Left kidney (tissue), 2 donors: ENCODE measurements around the gene ATXN1. TPM values are rescaled to one million over a fixed set of nuclear protein-coding genes. Genes with fewer than 3 reads are reported as not detected.

ENCODE experiments used
- DNase-seq: peaks from one replicate; pipeline ENCODE4 v3.0.0-alpha.2; 2013
- polyA plus RNA-seq: library from polyadenylated mRNA; unstranded; fragments of 120-200 nt; gene quantifications from one replicate; pipeline ENCODE4 v1.2.1, GENCODE V29; 2013; ENCODE audit not compliant: insufficient read length

Gene ATXN1
- polyA plus RNA-seq, 1 donor = 23.6 TPM

DNA sequence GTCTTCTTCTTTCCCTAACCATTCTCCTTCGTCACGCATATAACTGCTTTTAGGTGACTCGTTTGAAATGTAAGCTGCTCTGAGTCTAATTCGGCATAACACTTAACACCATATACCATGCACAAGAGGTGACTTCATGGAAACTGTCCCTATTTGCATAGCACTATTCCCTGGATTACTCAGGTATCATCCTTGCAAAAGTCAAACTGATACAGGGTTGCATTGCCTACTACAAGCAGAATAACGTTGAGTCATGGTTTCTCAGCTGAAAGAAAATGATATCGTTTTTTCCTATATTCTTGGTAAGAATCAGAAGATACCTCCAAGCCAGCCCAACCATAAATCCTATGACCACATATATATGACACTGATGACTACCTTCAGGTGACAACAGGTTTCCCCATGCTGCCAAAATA, 227.5 kb downstream of the ATXN1 start:
- DNase-seq = no peak

DNA sequence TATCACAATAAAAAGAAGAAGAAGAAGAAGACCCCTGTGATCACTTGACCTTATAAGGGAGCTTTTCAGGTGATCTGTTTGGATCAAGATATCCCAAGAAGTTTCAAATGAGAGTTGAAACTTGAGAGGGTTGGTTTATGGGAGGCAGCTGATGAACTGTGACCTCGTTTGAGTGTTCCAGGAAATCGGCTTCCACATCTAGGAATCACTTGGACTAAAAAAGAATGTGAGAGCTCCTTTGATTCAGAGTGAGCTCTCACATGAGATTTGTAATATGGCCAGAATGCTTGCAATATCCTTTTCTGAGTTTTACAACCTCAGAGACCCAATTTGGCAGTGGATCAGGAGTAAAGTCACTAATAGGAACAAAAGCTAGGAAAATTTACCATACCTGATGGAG, 228.1 kb downstream of the ATXN1 start:
- no peak for DNase-seq

DNA sequence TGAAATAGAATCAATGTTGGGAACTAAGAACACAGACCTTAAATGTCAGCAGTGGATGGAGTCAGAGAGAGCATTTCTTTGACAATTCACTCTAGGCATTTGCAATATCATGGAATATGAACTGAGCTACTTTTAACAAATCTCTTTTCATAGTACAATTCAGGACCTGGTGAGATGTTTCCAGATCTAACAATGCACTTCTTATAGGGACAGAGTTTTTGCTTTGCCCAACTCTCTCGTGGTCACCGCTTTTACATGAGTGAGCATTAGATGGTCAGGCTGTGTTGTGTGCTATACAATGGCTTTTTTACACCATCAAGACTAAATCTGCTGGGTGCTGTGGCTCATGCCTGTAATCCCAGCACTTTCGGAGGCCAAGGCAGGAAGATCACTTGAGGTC, 233.6 kb downstream of the ATXN1 start:
- DNase-seq = no peak

DNA sequence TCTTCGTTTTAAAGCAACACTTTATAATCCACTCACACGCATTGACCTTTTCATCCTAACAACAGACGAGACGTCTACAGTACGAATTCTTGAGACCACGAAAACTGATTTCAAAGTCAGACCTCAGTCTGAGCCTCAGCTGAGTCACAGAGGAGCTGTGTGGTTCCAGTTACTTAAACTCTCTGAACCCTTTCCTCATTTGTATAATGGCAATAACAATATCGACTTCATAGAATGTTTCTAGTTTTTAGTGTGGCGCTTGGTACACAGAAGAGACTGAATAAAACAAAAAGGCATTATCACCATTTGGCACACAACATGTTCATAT, 236.9 kb downstream of the ATXN1 start:
- DNase-seq = no peak

DNA sequence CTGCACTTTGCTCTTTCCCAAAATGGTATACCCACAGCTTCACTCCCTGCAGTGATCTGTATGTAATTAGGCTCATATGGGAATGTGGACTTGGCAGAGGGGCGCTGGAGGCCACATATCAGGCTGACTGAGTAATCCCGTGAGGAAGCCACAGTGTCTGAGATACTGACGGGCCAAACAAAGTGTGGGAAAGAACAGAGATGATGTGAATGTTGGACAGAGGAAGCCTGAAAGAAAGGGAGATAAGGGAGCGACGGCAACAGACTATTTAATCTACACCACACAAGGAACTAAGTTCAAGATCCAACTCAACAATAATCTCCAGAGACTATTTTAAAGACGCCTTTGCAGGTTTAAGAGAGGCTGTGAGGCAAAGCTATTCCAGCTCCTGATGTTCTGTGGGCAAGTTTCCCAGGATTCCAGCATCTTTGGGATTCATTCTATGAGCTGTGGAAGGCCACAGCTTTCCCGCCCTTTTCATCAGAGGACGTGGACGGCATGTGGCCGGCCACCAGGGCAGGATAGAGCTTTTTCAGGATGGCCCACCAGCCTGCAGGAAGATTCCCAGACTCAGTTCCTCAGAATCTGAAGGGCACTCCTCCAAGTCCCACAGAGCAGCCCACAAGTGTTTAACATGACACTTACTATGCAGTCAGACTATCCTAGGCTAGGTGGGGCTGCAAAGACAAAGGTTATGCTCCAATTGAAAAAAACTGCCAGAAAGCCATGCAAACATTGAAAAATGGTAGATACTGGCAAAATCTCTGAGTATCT, 237.5 kb downstream of the ATXN1 start:
- DNase-seq = no peak

DNA sequence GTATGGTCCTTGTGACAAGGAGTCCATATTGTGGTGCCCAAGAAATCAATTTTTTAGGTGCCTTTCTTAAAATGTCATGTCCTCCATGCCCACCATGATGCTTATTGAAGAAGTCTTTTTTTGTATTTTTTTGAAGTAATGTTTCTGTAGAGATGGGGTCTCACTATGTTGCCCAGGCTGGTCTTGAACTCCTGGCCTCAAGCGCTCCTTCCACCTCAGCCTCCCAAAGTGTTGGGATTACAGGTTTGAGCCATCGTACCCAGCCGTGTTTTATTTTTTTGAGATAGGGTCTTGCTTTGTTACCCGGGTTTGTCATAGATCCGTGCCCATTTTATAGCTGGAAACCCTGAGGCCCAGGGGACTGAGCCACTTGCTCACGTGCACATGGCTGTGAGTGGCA, 238.3 kb downstream of the ATXN1 start:
- no peak for DNase-seq

DNA sequence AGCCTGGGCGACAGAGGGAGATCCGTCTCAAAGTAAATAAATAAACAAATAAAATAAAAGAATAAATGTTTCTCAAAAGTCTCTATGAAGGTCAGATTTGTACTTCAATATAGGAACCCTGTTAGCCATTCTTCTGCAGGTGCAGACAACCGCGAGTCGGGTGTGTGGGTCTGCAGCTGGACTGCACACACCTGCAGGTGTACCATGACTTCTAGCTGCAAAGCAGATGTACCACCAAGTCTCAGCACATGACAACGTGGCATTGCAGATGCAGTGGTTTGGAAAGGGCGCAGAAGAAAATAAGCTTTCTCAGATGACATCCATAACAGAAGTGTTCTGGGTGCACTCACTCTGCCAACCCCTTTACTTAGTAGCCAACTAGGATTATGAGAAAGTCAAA, 239.7 kb downstream of the ATXN1 start:
- no peak for DNase-seq

DNA sequence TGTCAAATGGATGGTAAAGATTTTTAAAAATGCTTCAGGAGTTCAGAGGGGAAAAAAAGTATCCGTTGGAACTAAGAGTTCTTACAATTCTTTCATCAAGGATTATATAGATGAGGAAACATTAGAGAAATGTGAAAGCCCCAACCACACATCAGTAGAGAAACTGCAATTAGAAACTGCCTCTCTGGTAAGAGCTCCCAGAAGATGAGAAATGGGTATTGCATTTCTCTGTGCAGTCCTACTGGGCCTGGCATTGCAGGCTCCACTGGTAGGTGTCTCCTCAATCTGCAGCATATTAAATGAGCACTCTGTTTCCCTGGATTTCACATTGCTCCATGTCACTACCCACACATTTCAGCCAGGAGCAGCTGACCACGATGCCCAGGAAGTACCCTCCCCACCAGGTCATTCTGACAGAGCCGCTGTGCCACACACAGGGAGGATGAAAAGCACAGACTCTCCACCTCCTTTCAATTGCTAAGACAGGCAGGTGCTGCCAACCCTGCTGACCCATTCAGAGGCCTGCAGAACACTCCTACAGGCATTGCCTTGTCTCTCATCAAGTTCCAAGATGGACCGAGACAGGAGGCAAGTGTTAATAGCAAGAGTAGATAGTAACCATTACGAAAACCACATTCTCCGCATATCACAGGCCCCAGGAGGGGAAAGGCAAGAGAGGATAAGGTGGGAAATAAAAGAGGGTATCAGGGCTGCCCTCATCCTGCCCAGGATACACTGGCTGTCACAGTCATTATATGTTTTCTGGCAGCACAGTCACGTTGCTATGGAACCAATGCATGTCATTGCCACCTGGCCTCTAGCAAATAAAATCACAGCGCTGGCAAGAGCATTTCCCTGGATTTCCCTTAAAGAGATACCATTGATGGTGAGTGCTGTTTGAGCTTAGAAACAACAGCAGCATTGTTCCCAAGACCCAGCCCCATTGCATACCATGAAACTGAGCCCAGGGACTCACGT, 241.7 kb downstream of the ATXN1 start:
- no peak for DNase-seq

DNA sequence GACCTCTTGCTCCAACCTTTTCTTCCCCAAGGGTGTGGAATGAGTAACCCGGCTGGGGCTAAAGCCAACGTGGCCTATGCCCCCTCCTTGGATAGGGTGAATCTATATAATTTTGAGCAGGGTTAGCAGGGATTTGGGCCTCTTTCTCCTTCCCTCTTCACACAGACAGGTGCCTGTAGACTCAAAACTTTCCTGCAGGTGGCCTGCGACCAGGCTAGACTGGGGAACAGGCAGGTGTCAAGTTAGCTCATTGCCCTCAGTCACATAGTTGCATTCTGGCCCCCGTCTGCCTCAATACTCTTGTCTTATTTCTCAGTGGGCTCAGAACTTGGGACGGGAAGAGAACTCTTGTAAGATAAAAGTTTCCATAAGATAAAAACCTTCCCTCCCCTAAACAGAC, 243.0 kb downstream of the ATXN1 start:
- DNase-seq = no peak

DNA sequence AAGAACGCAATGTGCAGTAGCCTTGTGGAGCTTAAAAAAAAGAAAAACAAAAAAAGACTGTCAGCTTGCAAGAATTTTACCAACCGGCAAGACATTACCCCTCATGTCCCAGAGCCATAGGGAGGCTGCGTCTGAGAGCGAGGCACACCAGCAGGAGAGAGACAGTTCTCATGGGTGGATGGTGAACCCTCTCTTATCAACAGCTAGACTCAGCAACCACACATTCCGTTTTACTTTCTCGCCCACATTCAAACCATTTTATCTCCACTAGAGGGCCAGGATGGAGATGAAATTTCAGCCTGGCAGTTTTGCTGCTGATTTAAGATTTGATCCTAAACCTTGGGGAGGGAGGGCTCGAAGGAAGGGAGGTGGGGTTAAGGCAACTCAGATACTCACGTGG, 247.0 kb downstream of the ATXN1 start:
- DNase-seq = peak; percentile 66

DNA sequence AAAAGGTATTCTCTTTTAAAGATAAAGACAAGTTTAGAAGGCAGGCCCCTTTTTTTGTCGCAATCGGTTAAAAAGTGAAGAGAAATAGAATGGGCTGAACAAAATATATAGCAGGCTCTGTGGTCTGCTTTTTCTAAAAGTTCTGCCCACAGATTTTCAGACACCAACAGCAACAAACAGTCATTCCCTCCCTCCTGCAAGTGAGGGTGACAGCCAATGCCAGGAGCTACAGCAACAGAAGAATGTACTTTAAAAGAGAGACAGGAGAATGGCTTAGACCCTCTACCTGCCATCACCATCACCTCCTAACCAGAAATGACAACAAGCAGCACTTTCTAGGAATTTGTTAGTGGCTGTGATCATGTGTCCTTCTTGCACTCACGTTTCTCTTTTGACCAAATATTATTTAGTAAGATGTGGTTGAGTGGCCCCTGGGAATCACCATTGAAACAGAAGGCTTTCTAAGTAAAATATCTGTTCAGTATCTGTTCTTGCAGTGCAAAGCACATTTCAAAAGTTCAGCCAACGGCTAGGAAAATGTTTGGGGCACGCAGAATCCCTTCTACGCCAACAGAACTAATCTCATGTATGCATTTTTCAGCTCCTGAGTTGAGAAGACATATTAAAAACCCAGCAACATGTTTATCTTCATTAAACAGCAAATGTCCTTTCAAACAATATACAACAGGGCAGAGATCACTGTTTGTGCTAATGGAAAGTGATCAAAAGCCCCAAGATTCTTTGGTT, 248.5 kb downstream of the ATXN1 start:
- no peak for DNase-seq

DNA sequence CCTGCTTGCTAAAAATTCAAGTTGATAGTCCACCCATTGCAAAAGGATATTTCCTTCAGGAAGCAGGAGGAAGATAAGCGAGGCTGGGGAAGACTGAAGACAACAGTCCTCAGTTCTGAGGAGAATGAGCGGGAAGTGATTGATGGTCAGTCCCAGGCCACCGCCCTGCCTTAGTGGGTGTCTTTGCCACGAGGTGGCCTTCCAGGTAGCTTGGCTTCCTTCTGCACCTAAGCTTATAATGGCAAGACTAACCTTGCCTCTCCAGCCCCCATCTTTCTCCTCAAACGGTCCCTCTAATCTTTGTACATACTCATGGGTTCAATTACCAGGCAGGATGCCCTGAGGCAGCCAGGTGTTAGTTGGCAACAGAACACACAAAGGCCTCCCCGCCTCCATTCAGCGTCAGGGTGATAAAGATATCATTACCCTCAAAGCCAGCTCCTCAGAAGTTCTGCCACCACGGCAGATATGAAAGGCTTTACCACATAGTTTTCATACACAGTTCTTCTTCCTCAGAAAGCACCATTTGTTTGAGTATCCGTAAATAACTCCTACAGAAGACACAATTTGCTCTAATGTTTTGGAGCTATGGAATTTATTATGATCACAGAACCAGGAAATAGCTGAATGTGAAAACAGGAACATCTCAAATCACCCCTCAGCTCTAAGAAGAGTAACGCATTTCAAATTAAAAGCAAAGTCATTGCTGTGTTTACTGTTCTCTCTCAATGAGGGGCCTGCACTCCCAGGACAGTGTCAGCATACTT, 249.4 kb downstream of the ATXN1 start:
- DNase-seq = no peak

DNA sequence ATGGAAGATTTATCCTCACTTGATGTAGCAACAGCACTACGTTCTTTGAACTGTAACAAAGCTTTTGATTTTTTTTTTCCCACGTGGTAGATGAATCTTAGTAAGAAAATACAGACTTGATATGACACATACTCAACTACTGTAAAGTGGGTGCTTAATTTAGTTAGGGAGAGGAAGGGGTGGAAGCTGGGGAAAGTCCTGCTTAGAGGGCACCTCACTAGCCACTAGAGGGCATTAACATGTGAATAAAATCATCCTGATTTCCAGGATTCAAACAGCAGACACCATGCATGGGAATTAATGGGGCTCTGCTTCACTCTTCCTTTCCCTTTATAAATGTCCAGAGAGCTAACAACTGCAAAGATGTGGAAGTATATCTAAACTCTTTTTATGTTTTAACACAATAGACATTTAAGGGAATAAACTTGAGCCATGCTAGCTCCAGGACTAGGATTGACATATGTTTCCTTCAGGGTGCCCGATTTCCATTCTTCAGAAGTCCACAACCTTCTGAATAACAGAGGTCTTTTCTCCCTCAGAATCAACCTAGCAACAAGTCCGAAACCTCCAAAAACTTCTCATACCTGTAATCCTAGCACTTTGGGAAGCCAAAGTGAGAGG, 250.1 kb downstream of the ATXN1 start:
- no peak for DNase-seq

DNA sequence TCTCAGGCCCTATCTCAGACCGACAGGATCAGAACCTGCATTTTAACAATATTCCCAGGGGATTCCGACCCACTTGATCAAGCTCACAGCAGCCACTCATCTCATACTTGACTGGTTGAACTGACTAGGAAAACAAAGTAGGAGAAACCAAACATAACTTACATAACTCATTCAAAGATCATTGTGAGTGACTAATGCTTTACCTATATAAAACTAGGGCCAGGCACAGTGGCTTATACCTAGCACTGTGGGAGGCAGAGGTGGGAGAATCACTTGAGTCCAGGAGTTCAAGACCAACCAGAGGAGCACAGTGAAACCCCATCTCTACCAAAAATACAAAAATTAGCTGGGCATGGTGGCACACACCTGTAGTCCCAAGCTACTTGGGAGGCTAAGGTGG, 251.0 kb downstream of the ATXN1 start:
- DNase-seq = no peak

DNA sequence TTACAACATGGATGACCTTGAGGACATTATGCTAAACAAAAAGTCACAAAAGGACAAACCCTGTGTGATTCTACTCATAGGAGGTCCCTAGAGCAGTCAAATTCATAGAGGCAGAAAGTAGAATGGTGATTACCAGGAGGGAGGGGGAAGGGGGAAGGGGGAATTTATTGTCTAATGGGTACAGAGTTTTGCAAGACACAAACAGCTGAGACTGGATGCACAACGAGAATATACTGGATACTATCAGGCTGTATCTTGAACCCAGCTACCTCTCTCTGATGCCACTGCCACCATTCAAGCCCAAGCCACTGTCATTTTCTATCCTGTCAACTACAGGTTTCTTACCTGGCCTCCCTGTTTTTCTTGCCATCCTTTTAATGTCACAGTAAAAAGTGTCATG, 252.3 kb downstream of the ATXN1 start:
- DNase-seq = no peak

DNA sequence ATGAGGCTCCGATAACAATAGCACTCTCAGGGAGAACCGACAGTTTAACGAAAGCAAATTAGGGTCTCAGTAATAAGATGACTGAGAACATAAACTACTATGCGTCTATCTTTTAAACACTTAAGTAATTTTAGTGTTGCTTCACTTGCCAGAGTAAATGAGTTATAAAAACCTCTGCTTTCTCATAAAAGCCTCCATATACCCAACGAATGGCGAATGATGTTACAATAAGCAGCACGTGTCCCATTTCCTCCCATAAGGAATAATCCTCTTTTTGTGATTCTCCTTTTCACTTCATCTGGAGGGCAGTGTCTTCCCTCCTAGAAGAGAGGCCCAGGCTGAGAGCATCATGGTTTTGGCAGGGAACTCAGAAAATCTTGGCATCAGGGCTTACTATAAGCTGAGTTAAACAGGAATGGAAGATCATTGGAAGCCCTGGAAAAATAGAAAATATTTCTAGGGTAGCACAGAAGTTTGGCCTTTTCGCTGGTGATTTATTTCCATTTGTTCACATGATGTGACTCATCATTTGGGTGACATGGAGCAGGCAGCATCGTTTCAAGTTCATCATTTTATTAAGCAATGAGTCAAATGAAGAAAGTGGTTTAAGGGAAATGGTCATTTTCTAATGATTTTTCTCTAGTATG, 255.4 kb downstream of the ATXN1 start:
- no peak for DNase-seq

DNA sequence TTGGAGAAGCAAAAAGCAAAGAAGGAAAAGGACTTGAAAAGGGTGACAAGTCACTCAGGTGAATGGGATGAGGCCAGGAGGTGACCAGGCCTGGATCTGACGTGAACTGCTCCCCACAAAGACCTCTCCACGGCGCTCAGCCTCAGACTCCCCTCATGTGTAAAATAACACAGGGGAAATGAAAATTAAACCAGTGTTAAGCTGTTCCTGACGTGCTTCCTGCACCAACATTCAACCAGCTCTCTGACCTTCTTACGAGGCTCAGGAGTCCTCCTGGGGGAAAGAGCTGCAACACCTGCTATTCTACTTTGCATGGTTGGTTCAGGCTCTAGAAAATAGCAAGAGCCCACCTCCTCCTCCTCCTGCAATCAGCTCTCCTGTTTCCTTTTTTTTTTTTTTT, 256.7 kb downstream of the ATXN1 start:
- DNase-seq = no peak

DNA sequence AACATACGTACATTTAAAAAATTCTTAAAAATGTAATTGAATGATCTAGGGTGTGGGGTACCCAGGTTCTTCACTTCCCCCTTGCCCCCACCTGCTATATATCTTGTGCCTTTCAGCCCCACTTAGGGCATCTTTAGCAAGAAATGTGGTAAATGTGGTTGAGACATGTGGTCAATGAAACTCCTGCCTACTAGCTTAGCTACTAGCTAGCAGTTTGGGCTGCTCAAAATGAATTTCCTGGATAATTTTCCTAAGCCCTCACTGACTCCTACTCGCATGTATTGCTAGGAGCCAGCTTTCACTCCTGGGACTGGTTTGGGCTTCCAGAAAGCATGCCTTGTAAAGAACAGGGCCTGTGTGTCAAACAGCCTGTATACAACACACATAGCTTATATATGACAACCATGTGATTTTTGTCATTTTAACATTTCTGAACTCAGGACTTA, 257.3 kb downstream of the ATXN1 start:
- no peak for DNase-seq

DNA sequence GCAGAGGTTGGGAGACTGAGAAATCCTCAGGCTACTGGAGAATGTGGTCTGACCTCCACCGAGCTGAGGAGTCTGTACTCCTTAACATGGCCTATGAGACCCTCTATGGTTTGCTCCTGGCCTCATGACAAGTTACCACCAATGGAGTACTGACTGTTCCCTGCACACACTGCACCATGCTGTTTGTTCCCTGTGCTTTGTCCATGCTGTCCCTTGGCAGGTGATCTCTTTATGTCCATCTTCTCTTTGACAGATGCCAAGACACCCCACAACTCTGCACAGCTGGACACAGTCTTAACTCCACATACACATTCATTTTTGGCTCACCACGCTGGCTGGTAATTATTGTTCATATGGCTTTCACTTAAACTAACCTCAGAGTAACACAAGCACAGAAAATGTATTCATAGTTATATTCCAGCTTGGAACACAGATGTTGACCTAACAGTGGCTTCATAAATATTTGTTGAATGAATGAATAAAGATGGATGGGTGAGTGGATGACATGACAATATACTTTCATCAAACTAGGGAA, 258.0 kb downstream of the ATXN1 start:
- no peak for DNase-seq

DNA sequence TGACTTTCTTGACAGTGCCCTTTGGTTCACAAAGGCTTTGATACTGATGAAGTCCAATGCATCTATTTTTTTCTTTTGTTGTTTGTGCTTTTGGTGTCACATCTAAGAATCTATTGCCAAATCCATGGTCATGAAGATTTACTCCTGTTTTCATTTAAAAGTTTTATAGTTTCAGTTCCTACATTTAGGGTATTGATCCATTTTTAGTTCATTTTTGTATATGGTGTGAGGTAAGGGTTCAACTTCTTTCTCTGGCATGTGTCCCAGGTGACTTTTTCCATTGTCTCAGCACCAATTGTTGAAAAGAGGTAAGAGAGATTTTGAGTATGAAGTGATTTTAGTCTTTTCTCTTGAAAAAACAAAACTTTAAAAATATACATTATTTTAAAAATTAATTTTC, 262.3 kb downstream of the ATXN1 start:
- DNase-seq = no peak

DNA sequence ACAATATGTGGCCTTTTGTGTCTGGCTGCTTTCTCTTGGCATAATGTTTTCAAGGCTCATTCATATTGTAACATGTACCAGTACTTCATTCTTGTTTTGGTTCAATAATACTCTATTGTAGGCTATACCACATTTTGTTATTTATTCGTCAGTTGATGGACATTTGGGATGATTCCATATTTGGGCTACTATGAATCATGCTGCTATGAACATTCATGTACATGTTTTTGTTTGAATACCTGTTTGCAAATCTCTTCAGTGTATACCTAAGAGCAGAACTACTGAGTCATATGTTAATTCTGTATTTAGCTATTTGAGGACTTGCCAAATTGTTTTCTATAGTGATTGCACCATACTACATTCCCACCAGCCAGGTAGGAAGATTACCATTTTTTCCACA, 263.0 kb downstream of the ATXN1 start:
- DNase-seq = no peak
